Measurements from ENCODE around the gene VGLL4.
"Not testable (repeated sequence)": the region's sequence is repeated elsewhere in the genome, so short reads cannot be mapped to it uniquely, and the experiment has no call there.

Gene VGLL4

GRCh38 chr3:11596387-11596786 is 47.3 kb downstream of the VGLL4 start:
- DNase-seq (ENCODE audit: low read depth, low spot score) = no peak
- Histone ChIP-seq H3K27me3 (ENCODE audit: control insufficient read depth, insufficient read depth, low read length) (no peaks in the 10 kb centered on the region), H3K4me1 (ENCODE audit: control insufficient read depth, insufficient read depth, low read length) (peaks cover 15% of the 10 kb centered on the region), H3K9me3 (ENCODE audit: control insufficient read depth, insufficient read depth, low read length) (no peaks in the 10 kb centered on the region), H3K4me3 (ENCODE audit: low read length) (no peak overlapping the region), H3K27ac (ENCODE audit: low read length) (no peak overlapping the region), H3K36me3 (ENCODE audit: control insufficient read depth, insufficient read depth, low read length) (peaks cover 3% of the 10 kb centered on the region; the same call in 1 of the 2 replicates)
- no CpG with 5 or more reads among the region's 7 CpGs for WGBS (ENCODE audit: insufficient coverage, insufficient read length)

GRCh38 chr3:11595024-11595423 is 48.7 kb downstream of the VGLL4 start:
- not testable (repeated sequence) for DNase-seq (ENCODE audit: low read depth, low spot score); H3K27ac ChIP-seq (ENCODE audit: low read length); H3K36me3 ChIP-seq (ENCODE audit: control insufficient read depth, insufficient read depth, low read length); H3K27me3 ChIP-seq (ENCODE audit: control insufficient read depth, insufficient read depth, low read length); H3K9me3 ChIP-seq (ENCODE audit: control insufficient read depth, insufficient read depth, low read length); H3K4me3 ChIP-seq (ENCODE audit: low read length)
- WGBS (ENCODE audit: insufficient coverage, insufficient read length) = no CpG with 5 or more reads among the region's 5 CpGs
- peaks cover 13% of the 10 kb centered on the region for H3K4me1 ChIP-seq (ENCODE audit: control insufficient read depth, insufficient read depth, low read length)

- peaks cover 18% of the 10 kb centered on the region for H3K4me1 ChIP-seq (ENCODE audit: control insufficient read depth, insufficient read depth, low read length)
- H3K4me3 ChIP-seq (ENCODE audit: low read length) = no peak overlapping the region
- H3K27me3 ChIP-seq (ENCODE audit: control insufficient read depth, insufficient read depth, low read length) = no peaks in the 10 kb centered on the region
- no peak for DNase-seq (ENCODE audit: low read depth, low spot score)
- no CpG with 5 or more reads among the region's 10 CpGs for WGBS (ENCODE audit: insufficient coverage, insufficient read length)
- H3K9me3 ChIP-seq (ENCODE audit: control insufficient read depth, insufficient read depth, low read length) = no peaks in the 10 kb centered on the region
- H3K27ac ChIP-seq (ENCODE audit: low read length) = no peak overlapping the region
- no peaks in the 10 kb centered on the region for H3K36me3 ChIP-seq (ENCODE audit: control insufficient read depth, insufficient read depth, low read length)
Measured at GRCh38 chr3:11593318-11594034, 50.2 kb downstream of the VGLL4 start.

GRCh38 chr3:11592445-11593298 is 51.0 kb downstream of the VGLL4 start:
- H3K27ac ChIP-seq (ENCODE audit: low read length) = no peak overlapping the region
- H3K4me1 ChIP-seq (ENCODE audit: control insufficient read depth, insufficient read depth, low read length) = peaks cover 20% of the 10 kb centered on the region
- H3K36me3 ChIP-seq (ENCODE audit: control insufficient read depth, insufficient read depth, low read length) = no peaks in the 10 kb centered on the region

GRCh38 chr3:11591391-11592282 is 52.1 kb downstream of the VGLL4 start:
- Histone ChIP-seq H3K4me1 (ENCODE audit: control insufficient read depth, insufficient read depth, low read length) (peaks cover 20% of the 10 kb centered on the region), H3K36me3 (ENCODE audit: control insufficient read depth, insufficient read depth, low read length) (no peaks in the 10 kb centered on the region)
- no peak for DNase-seq (ENCODE audit: low read depth, low spot score)

More at GRCh38 chr3:11592445-11593298, 51.0 kb downstream of the VGLL4 start:
- DNase-seq (ENCODE audit: low read depth, low spot score) = no peak
- WGBS (ENCODE audit: insufficient coverage, insufficient read length) = no CpG with 5 or more reads among the region's 14 CpGs
- no peaks in the 10 kb centered on the region for H3K9me3 ChIP-seq (ENCODE audit: control insufficient read depth, insufficient read depth, low read length)
- no peak overlapping the region for H3K4me3 ChIP-seq (ENCODE audit: low read length)
- H3K27me3 ChIP-seq (ENCODE audit: control insufficient read depth, insufficient read depth, low read length) = no peaks in the 10 kb centered on the region

GRCh38 chr3:11591002-11591355 is 52.7 kb downstream of the VGLL4 start:
- DNase-seq (ENCODE audit: low read depth, low spot score) = no peak
- no peak overlapping the region for H3K27ac ChIP-seq (ENCODE audit: low read length)
- peaks cover 20% of the 10 kb centered on the region for H3K4me1 ChIP-seq (ENCODE audit: control insufficient read depth, insufficient read depth, low read length)
- no peaks in the 10 kb centered on the region for H3K36me3 ChIP-seq (ENCODE audit: control insufficient read depth, insufficient read depth, low read length)
- no peaks in the 10 kb centered on the region for H3K9me3 ChIP-seq (ENCODE audit: control insufficient read depth, insufficient read depth, low read length)
- H3K4me3 ChIP-seq (ENCODE audit: low read length) = no peak overlapping the region
- no CpG with 5 or more reads among the region's 7 CpGs for WGBS (ENCODE audit: insufficient coverage, insufficient read length)
- H3K27me3 ChIP-seq (ENCODE audit: control insufficient read depth, insufficient read depth, low read length) = no peaks in the 10 kb centered on the region

More at GRCh38 chr3:11591391-11592282, 52.1 kb downstream of the VGLL4 start:
- Histone ChIP-seq H3K9me3 (ENCODE audit: control insufficient read depth, insufficient read depth, low read length) (no peaks in the 10 kb centered on the region), H3K27me3 (ENCODE audit: control insufficient read depth, insufficient read depth, low read length) (no peaks in the 10 kb centered on the region), H3K4me3 (ENCODE audit: low read length) (no peak overlapping the region), H3K27ac (ENCODE audit: low read length) (no peak overlapping the region)
- WGBS (ENCODE audit: insufficient coverage, insufficient read length) = no CpG with 5 or more reads among the region's 9 CpGs

GRCh38 chr3:11589706-11590105 is 54.0 kb downstream of the VGLL4 start:
- H3K36me3 ChIP-seq (ENCODE audit: control insufficient read depth, insufficient read depth, low read length) = no peaks in the 10 kb centered on the region
- no peak overlapping the region for H3K27ac ChIP-seq (ENCODE audit: low read length)
- no peaks in the 10 kb centered on the region for H3K9me3 ChIP-seq (ENCODE audit: control insufficient read depth, insufficient read depth, low read length)
- no peak overlapping the region for H3K4me3 ChIP-seq (ENCODE audit: low read length)
- peaks cover 20% of the 10 kb centered on the region for H3K4me1 ChIP-seq (ENCODE audit: control insufficient read depth, insufficient read depth, low read length)
- no CpG with 5 or more reads among the region's 11 CpGs for WGBS (ENCODE audit: insufficient coverage, insufficient read length)
- DNase-seq (ENCODE audit: low read depth, low spot score) = no peak
- H3K27me3 ChIP-seq (ENCODE audit: control insufficient read depth, insufficient read depth, low read length) = no peaks in the 10 kb centered on the region

GRCh38 chr3:11588755-11589154 is 55.0 kb downstream of the VGLL4 start:
- Histone ChIP-seq H3K4me1 (ENCODE audit: control insufficient read depth, insufficient read depth, low read length) (peaks cover 19% of the 10 kb centered on the region), H3K9me3 (ENCODE audit: control insufficient read depth, insufficient read depth, low read length) (no peaks in the 10 kb centered on the region), H3K4me3 (ENCODE audit: low read length) (no peak overlapping the region), H3K27me3 (ENCODE audit: control insufficient read depth, insufficient read depth, low read length) (no peaks in the 10 kb centered on the region), H3K27ac (ENCODE audit: low read length) (no peak overlapping the region), H3K36me3 (ENCODE audit: control insufficient read depth, insufficient read depth, low read length) (no peaks in the 10 kb centered on the region)
- no peak for DNase-seq (ENCODE audit: low read depth, low spot score)
- WGBS (ENCODE audit: insufficient coverage, insufficient read length) = no CpG with 5 or more reads among the region's 3 CpGs

GRCh38 chr3:11588338-11588737 is 55.4 kb downstream of the VGLL4 start:
- peaks cover 20% of the 10 kb centered on the region for H3K4me1 ChIP-seq (ENCODE audit: control insufficient read depth, insufficient read depth, low read length)
- WGBS (ENCODE audit: insufficient coverage, insufficient read length) = no CpG with 5 or more reads among the region's 5 CpGs

GRCh38 chr3:11587766-11588165 is 55.9 kb downstream of the VGLL4 start:
- Histone ChIP-seq H3K27ac (ENCODE audit: low read length) (no peak overlapping the region), H3K4me3 (ENCODE audit: low read length) (no peak overlapping the region), H3K4me1 (ENCODE audit: control insufficient read depth, insufficient read depth, low read length) (peaks cover 19% of the 10 kb centered on the region), H3K27me3 (ENCODE audit: control insufficient read depth, insufficient read depth, low read length) (no peaks in the 10 kb centered on the region), H3K36me3 (ENCODE audit: control insufficient read depth, insufficient read depth, low read length) (no peaks in the 10 kb centered on the region), H3K9me3 (ENCODE audit: control insufficient read depth, insufficient read depth, low read length) (no peaks in the 10 kb centered on the region)
- no peak for DNase-seq (ENCODE audit: low read depth, low spot score)
- no CpG with 5 or more reads among the region's 12 CpGs for WGBS (ENCODE audit: insufficient coverage, insufficient read length)

More at GRCh38 chr3:11588338-11588737, 55.4 kb downstream of the VGLL4 start:
- Histone ChIP-seq H3K27ac (ENCODE audit: low read length) (no peak overlapping the region), H3K27me3 (ENCODE audit: control insufficient read depth, insufficient read depth, low read length) (no peaks in the 10 kb centered on the region), H3K36me3 (ENCODE audit: control insufficient read depth, insufficient read depth, low read length) (no peaks in the 10 kb centered on the region), H3K9me3 (ENCODE audit: control insufficient read depth, insufficient read depth, low read length) (no peaks in the 10 kb centered on the region), H3K4me3 (ENCODE audit: low read length) (no peak overlapping the region)
- no peak for DNase-seq (ENCODE audit: low read depth, low spot score)

Measured in iPS DF 6.9 (cell line).